CD4-positive, CD25-positive, alpha-beta regulatory T cell (primary cell): ENCODE measurements around the gene CDK6. TPM values are rescaled to one million over a fixed set of nuclear protein-coding genes. Genes with fewer than 3 reads are reported as not detected.

Source experiments
- ATAC-seq, 2 donors: fragments of 150-1000 bp; cut with Tn5 transposase; one replicate each; pipeline ENCODE4 v1.10.0; 2021; ENCODE audit warnings: low read depth in 2 of 2, moderate number of reproducible peaks in 2 of 2, moderate library complexity in 1 of 2
- DNase-seq, 3 donors: peaks; one replicate each; pipeline versions ENCODE4 v3.0.0 to v3.0.0-alpha.2; 2012 to 2022; ENCODE audit warnings: mixed read lengths in 1 of 3
- H3K27ac ChIP-seq: one replicate; pipeline ENCODE4 v1.7.0; 2013; ENCODE audit warnings: mild to moderate bottlenecking, low read length; ENCODE audit not compliant: insufficient read depth, poor library complexity, severe bottlenecking
- H3K27me3 ChIP-seq: one replicate; pipeline ENCODE4 v1.7.0; 2013; ENCODE audit warnings: low read length; ENCODE audit not compliant: control insufficient read depth, insufficient read depth
- H3K36me3 ChIP-seq: one replicate; pipeline ENCODE4 v1.7.0; 2013; ENCODE audit warnings: mild to moderate bottlenecking, low read length, moderate library complexity; ENCODE audit not compliant: control insufficient read depth, insufficient read depth
- H3K4me1 ChIP-seq: 2 replicates; pipeline ENCODE4 v1.7.0; 2013; ENCODE audit warnings: mild to moderate bottlenecking, low read length; ENCODE audit not compliant: insufficient read depth, control insufficient read depth, poor library complexity, severe bottlenecking
- H3K4me3 ChIP-seq: one replicate; pipeline ENCODE4 v1.7.0; 2013; ENCODE audit warnings: low read depth, mild to moderate bottlenecking, low read length, moderate library complexity
- H3K9me3 ChIP-seq, 2 experiments: 1 replicate in 1 of 2; 2 replicates in 1 of 2; pipeline ENCODE4 v1.7.0; 2013; ENCODE audit warnings: low read length in 2 of 2, mild to moderate bottlenecking in 1 of 2, moderate library complexity in 1 of 2; ENCODE audit not compliant: control insufficient read depth in 2 of 2
- H3K27ac Mint-ChIP-seq, 3 donors: one replicate each; pipeline ENCODE4 v1.8.0; 2020 to 2022; ENCODE audit warnings: mild to moderate bottlenecking in 3 of 3, mixed read lengths in 3 of 3, moderate library complexity in 2 of 3
- H3K27me3 Mint-ChIP-seq: one replicate; pipeline ENCODE4 v1.8.0; 2022; ENCODE audit warnings: mild to moderate bottlenecking, mixed read lengths
- H3K36me3 Mint-ChIP-seq: one replicate; pipeline ENCODE4 v1.8.0; 2020; ENCODE audit warnings: mixed read lengths
- H3K4me1 Mint-ChIP-seq, 4 donors: one replicate each; pipeline ENCODE4 v1.8.0; 2020 to 2022; ENCODE audit warnings: mixed read lengths in 4 of 4, mild to moderate bottlenecking in 1 of 4
- H3K4me3 Mint-ChIP-seq, 4 donors: one replicate each; pipeline ENCODE4 v1.8.0; 2020 to 2022; ENCODE audit warnings: mild to moderate bottlenecking in 4 of 4, mixed read lengths in 4 of 4, moderate library complexity in 3 of 4
- H3K9me3 Mint-ChIP-seq, 7 donors: one replicate each; pipeline ENCODE4 v1.8.0; 2020 to 2022; ENCODE audit warnings: mixed read lengths in 7 of 7, mild to moderate bottlenecking in 3 of 7, moderate library complexity in 2 of 7
- polyA plus RNA-seq, 4 donors: library from polyadenylated mRNA; unstranded; fragments of 300-500 nt; fragmentation: Illumina TruSeq; gene quantifications; one replicate each; pipeline ENCODE4 v1.2.3, GENCODE V29; 2021
- total RNA-seq: library from RNA; stranded (reverse); gene quantifications from one replicate; pipeline ENCODE4 v1.2.3, GENCODE V29; 2022

CDK6 gene
- total and polyA plus RNA-seq, 5 donors from 2014 or later, result 5.5 to 32.6 (median 9.1) TPM

DNA sequence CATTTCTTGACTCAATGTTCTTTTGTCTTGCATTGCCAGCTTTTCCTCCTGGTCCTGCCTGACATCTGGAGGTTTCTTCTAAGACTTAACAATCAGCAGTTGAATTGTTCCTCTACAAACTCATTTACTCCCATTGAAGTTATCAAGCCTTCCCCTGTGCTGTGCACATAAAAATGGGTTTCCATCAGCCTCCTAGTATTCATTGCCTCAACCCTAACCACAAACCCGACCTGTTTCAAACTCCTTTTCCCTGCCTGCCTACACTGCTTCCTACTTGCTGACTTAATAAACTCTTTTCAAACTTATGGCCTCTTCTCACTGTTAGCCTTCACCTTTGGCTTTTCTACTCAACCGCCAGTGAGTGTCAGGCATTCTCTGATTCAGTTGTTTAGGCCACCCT lies 9.4 kb upstream of the CDK6 start:
- Mint-ChIP-seq H3K9me3 (peaks cover 0 to 2% (median 0%) of the 10 kb centered on the region in 7 donors), H3K27ac (no peak overlapping the region), H3K36me3 (no peaks in the 10 kb centered on the region), H3K27me3 (peaks cover 34% of the 10 kb centered on the region), H3K4me3 (no peak overlapping the region), H3K4me1 (peaks cover 0 to 4% (median 3%) of the 10 kb centered on the region in 4 donors)
- Histone ChIP-seq H3K9me3 (no peaks in the 10 kb centered on the region), H3K4me1 (no peaks in the 10 kb centered on the region), H3K27ac (no peak overlapping the region), H3K4me3 (no peak overlapping the region), H3K36me3 (no peaks in the 10 kb centered on the region), H3K27me3 (peaks cover 22% of the 10 kb centered on the region)
- no peak for ATAC-seq
- DNase-seq, result no peak

DNA sequence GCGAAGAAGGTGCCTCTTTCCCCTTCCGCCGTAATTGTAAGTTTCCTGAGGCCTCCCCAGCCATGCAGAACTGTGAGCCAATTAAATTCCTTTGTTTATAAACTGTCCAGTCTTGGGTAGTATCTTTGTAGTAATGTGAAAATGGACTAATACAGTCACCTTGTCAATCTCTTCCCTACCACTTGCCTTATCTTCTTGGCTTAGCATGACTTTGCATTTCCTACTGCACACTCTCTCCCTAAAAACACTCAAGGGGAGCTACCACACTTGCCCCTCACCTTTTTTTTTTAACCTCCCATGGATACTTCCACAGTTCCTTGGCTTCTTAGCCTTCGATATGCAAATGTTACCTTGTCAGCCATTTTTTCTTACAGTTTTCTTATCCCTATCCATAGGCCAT lies 7.4 kb upstream of the CDK6 start:
- Histone ChIP-seq H3K9me3 (no peaks in the 10 kb centered on the region), H3K4me1 (no peaks in the 10 kb centered on the region), H3K4me3 (no peak overlapping the region), H3K27me3 (peaks cover 28% of the 10 kb centered on the region), H3K36me3 (no peaks in the 10 kb centered on the region), H3K27ac (no peak overlapping the region)
- Mint-ChIP-seq H3K4me3 (no peak overlapping the region), H3K4me1 (no peaks in the 10 kb centered on the region), H3K27me3 (peaks cover 42% of the 10 kb centered on the region), H3K9me3 (peaks cover 0 to 2% (median 0%) of the 10 kb centered on the region in 7 donors), H3K36me3 (no peaks in the 10 kb centered on the region), H3K27ac (no peak overlapping the region)
- DNase-seq (no peak), ATAC-seq (no peak)

DNA sequence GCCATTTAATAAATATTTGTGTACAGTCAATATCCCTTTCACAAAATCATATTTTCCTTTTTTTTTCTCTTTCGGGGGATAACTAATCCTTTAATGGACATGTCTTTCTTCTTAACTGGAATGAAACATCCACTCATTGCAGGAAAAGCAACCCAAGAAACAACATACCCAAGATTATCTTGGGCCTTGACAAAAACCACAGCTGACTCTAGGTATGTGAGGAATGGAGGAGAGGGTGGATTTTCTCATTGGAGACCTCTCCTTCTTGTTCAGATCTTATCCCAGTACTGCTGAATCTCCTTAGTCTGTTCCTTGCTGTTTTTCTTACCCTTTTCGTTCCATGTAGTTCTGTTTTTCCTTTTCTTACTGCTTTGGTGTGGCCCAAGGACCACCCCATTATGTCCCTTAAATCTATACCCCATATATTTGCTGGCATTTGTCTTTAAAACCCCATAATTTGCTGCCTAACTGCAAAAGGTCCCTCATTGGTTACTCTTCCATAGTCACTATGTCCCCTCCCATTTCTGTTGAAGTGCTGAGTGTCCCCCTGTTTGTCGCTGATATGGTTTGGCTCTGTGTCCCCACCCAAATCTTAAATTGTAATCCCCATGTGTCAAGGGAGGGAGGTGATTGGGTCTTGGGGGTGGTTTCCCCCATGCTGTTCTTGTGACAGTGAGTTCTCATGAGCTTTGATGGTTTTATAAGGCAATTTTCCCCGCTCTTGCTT lies 6.8 kb upstream of the CDK6 start:
- Histone ChIP-seq H3K9me3 (no peaks in the 10 kb centered on the region), H3K36me3 (no peaks in the 10 kb centered on the region), H3K27ac (no peak overlapping the region), H3K4me1 (no peaks in the 10 kb centered on the region), H3K4me3 (no peak overlapping the region), H3K27me3 (peaks cover 28% of the 10 kb centered on the region)
- no peak overlapping the region for H3K27ac Mint-ChIP-seq
- H3K27me3 Mint-ChIP-seq, result peaks cover 45% of the 10 kb centered on the region
- peaks cover 0 to 2% (median 0%) of the 10 kb centered on the region in 7 donors for H3K9me3 Mint-ChIP-seq
- H3K4me1 Mint-ChIP-seq, result no peaks in the 10 kb centered on the region
- no peaks in the 10 kb centered on the region for H3K36me3 Mint-ChIP-seq
- no peak overlapping the region for H3K4me3 Mint-ChIP-seq
- ATAC-seq (no peak), DNase-seq (no peak)

DNA sequence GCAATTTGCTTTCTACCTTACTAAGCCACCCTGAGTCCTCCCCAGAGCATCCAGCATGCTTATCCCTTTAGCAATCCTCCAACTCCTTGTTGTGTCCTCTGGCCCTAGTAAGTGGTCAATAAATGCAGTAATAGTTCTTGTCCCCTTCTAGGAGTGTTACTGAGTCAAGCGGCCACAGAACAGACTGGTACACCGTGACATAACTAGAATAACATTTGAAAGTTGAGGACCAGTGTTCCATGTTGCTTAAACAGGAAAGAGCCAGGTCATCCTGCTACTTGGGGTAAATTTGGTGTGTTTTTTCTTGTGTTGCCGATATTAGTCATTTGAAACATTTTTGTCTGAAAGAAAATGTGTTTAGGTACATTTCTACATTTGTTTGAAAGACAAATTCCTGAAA lies 4.8 kb upstream of the CDK6 start:
- Histone ChIP-seq H3K36me3 (no peaks in the 10 kb centered on the region), H3K9me3 (no peaks in the 10 kb centered on the region), H3K27ac (no peak overlapping the region), H3K4me3 (no peak overlapping the region), H3K27me3 (peaks cover 28% of the 10 kb centered on the region), H3K4me1 (peaks cover 7% of the 10 kb centered on the region)
- no peak for DNase-seq
- H3K27me3 Mint-ChIP-seq, result peaks cover 56% of the 10 kb centered on the region
- H3K4me3 Mint-ChIP-seq, result no peak overlapping the region
- H3K36me3 Mint-ChIP-seq, result no peaks in the 10 kb centered on the region
- H3K27ac Mint-ChIP-seq, result no peak overlapping the region
- peaks cover 0 to 2% (median 0%) of the 10 kb centered on the region in 7 donors for H3K9me3 Mint-ChIP-seq
- peaks cover 0 to 8% (median 4%) of the 10 kb centered on the region in 4 donors for H3K4me1 Mint-ChIP-seq
- ATAC-seq, result no peak

DNA sequence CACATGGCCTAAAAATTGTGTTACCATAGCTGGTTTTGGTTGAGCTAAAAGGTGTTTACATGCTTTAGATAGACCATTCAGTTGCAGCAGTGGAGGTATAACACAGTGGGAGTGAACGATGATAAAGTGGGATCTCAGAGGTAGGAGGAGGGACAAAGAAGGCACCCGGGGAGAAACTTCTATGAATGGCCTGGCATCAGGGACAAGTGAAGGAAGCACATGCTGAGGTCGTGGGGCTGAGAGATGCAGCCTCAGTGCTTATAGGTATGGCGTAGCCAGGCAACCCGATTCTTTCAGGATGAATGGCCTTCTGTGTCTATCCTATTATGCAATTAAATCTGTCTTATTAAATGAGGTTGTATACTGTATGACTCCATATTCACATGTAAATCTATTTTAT lies 3.9 kb upstream of the CDK6 start:
- H3K27ac Mint-ChIP-seq, result peak overlapping the region in 1 of 3 donors; percentile 5
- Histone ChIP-seq H3K27me3 (peaks cover 21% of the 10 kb centered on the region), H3K4me1 (peaks cover 15% of the 10 kb centered on the region), H3K9me3 (no peaks in the 10 kb centered on the region), H3K36me3 (no peaks in the 10 kb centered on the region), H3K27ac (no peak overlapping the region), H3K4me3 (no peak overlapping the region)
- H3K4me3 Mint-ChIP-seq, result no peak overlapping the region
- DNase-seq, result no peak
- no peaks in the 10 kb centered on the region for H3K36me3 Mint-ChIP-seq
- H3K4me1 Mint-ChIP-seq, result peaks cover 0 to 14% (median 6%) of the 10 kb centered on the region in 4 donors
- H3K27me3 Mint-ChIP-seq, result peaks cover 64% of the 10 kb centered on the region
- peaks cover 0 to 2% (median 0%) of the 10 kb centered on the region in 7 donors for H3K9me3 Mint-ChIP-seq
- no peak for ATAC-seq

DNA sequence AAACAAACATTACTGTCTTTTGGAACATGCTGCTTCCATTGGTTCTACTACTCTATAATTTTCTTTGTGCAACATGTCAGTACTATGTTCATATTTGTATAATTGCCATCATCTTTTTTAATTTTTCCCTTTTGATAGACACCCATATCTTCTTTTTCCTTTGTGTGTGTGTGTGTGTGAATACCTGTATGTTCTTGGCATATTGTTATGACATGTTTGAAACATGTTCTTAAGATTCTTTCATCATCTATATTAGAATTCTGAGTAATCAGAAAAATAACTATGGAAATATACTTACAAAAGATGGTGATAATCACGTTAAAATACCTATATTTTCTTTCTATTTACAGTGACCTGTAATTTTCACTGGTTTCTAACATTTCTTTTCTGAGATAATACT lies 3.5 kb upstream of the CDK6 start:
- peaks cover 0 to 15% (median 6%) of the 10 kb centered on the region in 4 donors for H3K4me1 Mint-ChIP-seq
- no peak overlapping the region for H3K4me3 ChIP-seq
- DNase-seq (no peak), ATAC-seq (no peak)
- peaks cover 21% of the 10 kb centered on the region for H3K27me3 ChIP-seq
- peaks cover 20% of the 10 kb centered on the region for H3K4me1 ChIP-seq
- no peak overlapping the region for H3K27ac ChIP-seq
- peak overlapping the region in 1 of 4 donors; percentile 68 for H3K4me3 Mint-ChIP-seq
- no peaks in the 10 kb centered on the region for H3K36me3 Mint-ChIP-seq
- no peaks in the 10 kb centered on the region for H3K36me3 ChIP-seq
- H3K27me3 Mint-ChIP-seq, result peaks cover 65% of the 10 kb centered on the region
- H3K27ac Mint-ChIP-seq, result peak overlapping the region in 1 of 3 donors; percentile 5
- peaks cover 0 to 2% (median 0%) of the 10 kb centered on the region in 7 donors for H3K9me3 Mint-ChIP-seq
- no peaks in the 10 kb centered on the region for H3K9me3 ChIP-seq

DNA sequence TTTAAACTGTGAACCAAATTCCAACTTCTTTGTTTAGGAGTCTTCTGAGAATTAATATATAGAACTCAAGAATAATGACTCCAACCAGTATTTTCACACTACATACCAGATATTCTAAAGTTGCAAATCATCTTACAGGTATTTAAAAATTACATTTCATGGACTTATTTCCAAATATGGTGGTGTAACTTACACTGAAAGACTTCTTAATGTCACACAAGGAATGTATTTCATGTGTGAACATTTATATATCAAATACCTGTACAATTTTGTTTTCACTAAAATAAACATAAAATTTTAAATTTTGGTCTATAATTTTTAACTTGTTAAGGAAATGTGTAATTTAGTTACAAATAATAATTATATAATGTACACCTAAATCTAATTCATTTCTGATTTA lies 2.6 kb upstream of the CDK6 start:
- H3K27me3 ChIP-seq, result peaks cover 21% of the 10 kb centered on the region
- no peak overlapping the region for H3K27ac ChIP-seq
- Mint-ChIP-seq H3K4me1 (peaks cover 0 to 19% (median 6%) of the 10 kb centered on the region in 4 donors), H3K27ac (no peak overlapping the region), H3K36me3 (no peaks in the 10 kb centered on the region), H3K4me3 (peak overlapping the region in 2 of 4 donors; percentile 76 to 79), H3K9me3 (peaks cover 0 to 2% (median 0%) of the 10 kb centered on the region in 7 donors), H3K27me3 (peaks cover 65% of the 10 kb centered on the region)
- no peak for ATAC-seq
- H3K36me3 ChIP-seq, result no peaks in the 10 kb centered on the region
- H3K4me1 ChIP-seq, result peaks cover 29% of the 10 kb centered on the region
- H3K4me3 ChIP-seq, result no peak overlapping the region
- no peak for DNase-seq
- no peaks in the 10 kb centered on the region for H3K9me3 ChIP-seq
